Measurements from ENCODE around the gene SLC49A4. TPM values are rescaled to one million over a fixed set of nuclear protein-coding genes. Genes with fewer than 3 reads are reported as not detected.

The SLC49A4 gene
- total and polyA plus RNA-seq, 12 donors: 3.1 to 19.7 (median 15.3) TPM

DNA sequence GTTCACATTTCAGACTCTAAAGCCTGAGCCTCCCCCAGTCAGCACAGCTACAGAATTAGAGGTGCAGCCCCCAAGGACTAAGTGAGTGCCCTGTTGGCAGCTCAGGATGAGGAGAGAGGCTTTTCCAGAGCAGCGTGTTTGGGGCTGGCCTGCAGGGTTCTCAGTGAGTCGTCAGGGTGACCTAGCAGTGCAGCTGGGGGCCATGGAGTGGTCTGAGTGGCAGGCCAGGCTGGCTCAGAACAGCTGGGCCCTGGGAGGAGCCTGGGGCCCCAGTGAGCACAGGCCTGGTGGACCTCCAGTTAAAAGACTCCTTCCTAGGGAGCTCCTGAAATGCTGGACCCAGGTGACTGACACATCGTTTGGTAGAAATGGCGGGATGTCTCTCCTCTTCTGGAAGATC lies 108.3 kb downstream of the SLC49A4 start:
- TF ChIP-seq, protein P1, sequence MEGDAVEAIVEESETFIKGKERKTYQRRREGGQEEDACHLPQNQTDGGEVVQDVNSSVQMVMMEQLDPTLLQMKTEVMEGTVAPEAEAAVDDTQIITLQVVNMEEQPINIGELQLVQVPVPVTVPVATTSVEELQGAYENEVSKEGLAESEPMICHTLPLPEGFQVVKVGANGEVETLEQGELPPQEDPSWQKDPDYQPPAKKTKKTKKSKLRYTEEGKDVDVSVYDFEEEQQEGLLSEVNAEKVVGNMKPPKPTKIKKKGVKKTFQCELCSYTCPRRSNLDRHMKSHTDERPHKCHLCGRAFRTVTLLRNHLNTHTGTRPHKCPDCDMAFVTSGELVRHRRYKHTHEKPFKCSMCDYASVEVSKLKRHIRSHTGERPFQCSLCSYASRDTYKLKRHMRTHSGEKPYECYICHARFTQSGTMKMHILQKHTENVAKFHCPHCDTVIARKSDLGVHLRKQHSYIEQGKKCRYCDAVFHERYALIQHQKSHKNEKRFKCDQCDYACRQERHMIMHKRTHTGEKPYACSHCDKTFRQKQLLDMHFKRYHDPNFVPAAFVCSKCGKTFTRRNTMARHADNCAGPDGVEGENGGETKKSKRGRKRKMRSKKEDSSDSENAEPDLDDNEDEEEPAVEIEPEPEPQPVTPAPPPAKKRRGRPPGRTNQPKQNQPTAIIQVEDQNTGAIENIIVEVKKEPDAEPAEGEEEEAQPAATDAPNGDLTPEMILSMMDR (IDR thresholded peaks at IDR 0.05): no peak
- Histone ChIP-seq H3K9me3 (peaks cover 0 to 7% (median 0%) of the 10 kb centered on the region in 11 donors), H3K4me1 (peaks cover 0 to 4% (median 0%) of the 10 kb centered on the region in 9 donors), H3K27me3 (peaks cover 0 to 6% (median 0%) of the 10 kb centered on the region in 7 donors), H3K27ac (no peak overlapping the region), H3K4me3 (no peak overlapping the region), H3K36me3 (no peaks in the 10 kb centered on the region)
- no peak for DNase-seq
- intact Hi-C loops (cut with DNase I): no loop called here
- ATAC-seq: peak in 1 of 8 donors; percentile 15
- whole genome bisulfite sequencing, 2 donors: 66 to 68% methylated on average over 4 of the region's 4 CpGs

- Histone ChIP-seq H3K27me3 (peaks cover 0 to 15% (median 0%) of the 10 kb centered on the region in 7 donors), H3K9me3 (peaks cover 0 to 7% (median 0%) of the 10 kb centered on the region in 11 donors), H3K36me3 (peaks cover 0 to 18% (median 0%) of the 10 kb centered on the region in 9 donors), H3K4me3 (no peak overlapping the region), H3K4me1 (no peaks in the 10 kb centered on the region), H3K27ac (no peak overlapping the region)
- TF ChIP-seq, protein P1 (IDR thresholded peaks at IDR 0.05): no peak
- intact Hi-C loops (cut with DNase I): no loop called here
- ATAC-seq (no peak), DNase-seq (no peak)
- WGBS, 2 donors: 93 to 97% methylated on average over 4 of the region's 4 CpGs
These were observed 112.6 kb downstream of the SLC49A4 start for GRCh38 chr3:122907471-122907870.

- WGBS, 2 donors: 93% methylated on average over 3 of the region's 3 CpGs
- DNase-seq (no peak), ATAC-seq (no peak)
- H3K9me3 ChIP-seq: peaks cover 0 to 7% (median 0%) of the 10 kb centered on the region in 11 donors
- peaks cover 0 to 24% (median 0%) of the 10 kb centered on the region in 9 donors for H3K36me3 ChIP-seq
- peaks cover 0 to 23% (median 0%) of the 10 kb centered on the region in 7 donors for H3K27me3 ChIP-seq
- TF ChIP-seq, protein P1 (IDR thresholded peaks at IDR 0.05): no peak
- H3K27ac ChIP-seq: no peak overlapping the region
- no peak overlapping the region for H3K4me3 ChIP-seq
- intact Hi-C loops (cut with DNase I): no loop called here
- H3K4me1 ChIP-seq: no peaks in the 10 kb centered on the region
These were observed 113.4 kb downstream of the SLC49A4 start for GRCh38 chr3:122908251-122908650.

DNA sequence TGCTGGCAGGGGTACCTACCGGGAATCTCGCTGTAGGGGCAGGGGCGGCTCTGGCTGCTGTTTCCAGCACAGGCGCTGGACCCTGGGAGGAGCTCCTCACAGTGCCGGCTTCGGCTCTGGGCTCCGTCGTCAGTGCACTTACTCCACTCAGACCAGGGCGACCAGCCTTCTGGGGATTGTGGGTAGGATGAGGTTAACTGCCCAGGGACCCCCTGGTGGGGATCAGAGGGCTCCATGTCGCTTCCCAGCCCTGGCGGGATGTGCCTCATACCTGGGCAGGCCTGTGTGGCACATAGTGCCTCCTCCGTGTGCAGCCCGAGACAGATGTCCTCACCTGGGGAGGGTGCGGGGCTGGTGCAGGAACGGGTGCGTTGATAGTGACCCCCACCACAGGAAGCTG lies 117.0 kb downstream of the SLC49A4 start:
- Histone ChIP-seq H3K9me3 (no peaks in the 10 kb centered on the region), H3K4me1 (no peaks in the 10 kb centered on the region), H3K27ac (no peak overlapping the region), H3K4me3 (no peak overlapping the region), H3K36me3 (peaks cover 0 to 36% (median 0%) of the 10 kb centered on the region in 9 donors), H3K27me3 (peaks cover 0 to 39% (median 0%) of the 10 kb centered on the region in 7 donors)
- WGBS, 2 donors: 93 to 97% methylated on average over 16 of the region's 16 CpGs
- no peak for ATAC-seq
- TF ChIP-seq, protein P1 (IDR thresholded peaks at IDR 0.05): no peak
- intact Hi-C loops (cut with DNase I): no loop called here
- DNase-seq: no peak

Data from heart right ventricle (tissue), 16 donors.